Activated CD8-positive, alpha-beta memory T cell treated with anti-CD3 and anti-CD28 coated beads, Interleukin-2, amount 50 U/mL, for 4 hours (primary cell): Measurements from ENCODE around the gene SLC35B1.

Experiments used
- DNase-seq: peaks from one replicate; pipeline ENCODE4 v3.0.0-alpha.2; 2020

Gene SLC35B1

DNA sequence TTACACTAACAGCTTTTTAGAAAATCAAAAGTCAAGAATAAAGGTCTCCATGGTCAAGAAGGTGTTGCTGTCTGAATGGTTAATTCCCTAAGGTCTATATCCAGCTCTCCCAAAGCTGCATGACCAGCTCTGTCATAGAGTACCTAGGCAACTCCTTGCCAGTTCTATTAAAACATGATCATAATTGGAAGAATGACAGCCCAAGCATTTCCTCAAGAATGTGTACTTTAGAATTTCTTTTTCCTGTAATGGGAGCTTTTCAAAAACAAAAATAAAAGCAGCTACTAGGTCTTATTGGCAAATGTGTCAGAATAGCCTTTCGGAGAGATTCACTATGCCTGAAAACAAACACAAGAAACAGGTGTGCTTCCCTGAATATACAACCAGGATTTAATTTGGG is 37.8 kb downstream of the SLC35B1 start:
- no peak for DNase-seq

- no peak for DNase-seq
These were observed 39.9 kb downstream of the SLC35B1 start for GRCh38 chr17:49667854-49668253.

GRCh38 chr17:49664706-49665211 is 43.0 kb downstream of the SLC35B1 start:
- no peak for DNase-seq

DNA sequence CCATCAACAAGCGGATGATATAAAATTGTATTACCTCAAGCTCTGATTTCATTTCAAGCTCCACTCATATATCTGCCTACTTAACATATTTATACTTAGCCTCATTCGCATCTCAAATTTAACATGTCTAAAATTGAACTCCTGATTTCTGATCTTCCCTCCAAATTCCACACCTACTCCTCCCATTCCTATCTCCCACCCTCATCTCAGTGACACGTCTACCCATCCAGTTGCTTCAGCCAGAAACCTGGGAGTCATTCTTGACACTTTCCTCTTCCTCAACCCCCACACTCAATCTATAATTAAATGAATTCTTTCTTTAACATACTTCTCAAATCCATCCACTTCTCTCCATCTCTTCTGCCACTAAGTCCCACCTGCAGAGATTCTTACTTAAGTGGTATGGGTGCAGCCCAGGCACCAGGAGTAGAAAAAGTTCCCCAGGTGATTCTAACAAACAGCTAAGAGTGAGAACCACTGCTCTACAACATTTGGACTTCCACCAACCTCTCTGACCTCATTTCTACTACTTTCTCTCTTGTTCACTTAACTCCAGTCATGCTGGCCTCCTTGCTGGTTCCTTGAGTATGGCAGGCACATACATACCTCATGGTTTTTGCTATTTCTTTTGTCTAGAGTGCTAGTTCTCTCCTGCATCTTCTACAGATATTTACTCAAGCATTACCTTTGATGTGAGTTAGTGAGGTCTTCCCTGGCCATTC is 47.9 kb downstream of the SLC35B1 start:
- DNase-seq, result no peak

DNA sequence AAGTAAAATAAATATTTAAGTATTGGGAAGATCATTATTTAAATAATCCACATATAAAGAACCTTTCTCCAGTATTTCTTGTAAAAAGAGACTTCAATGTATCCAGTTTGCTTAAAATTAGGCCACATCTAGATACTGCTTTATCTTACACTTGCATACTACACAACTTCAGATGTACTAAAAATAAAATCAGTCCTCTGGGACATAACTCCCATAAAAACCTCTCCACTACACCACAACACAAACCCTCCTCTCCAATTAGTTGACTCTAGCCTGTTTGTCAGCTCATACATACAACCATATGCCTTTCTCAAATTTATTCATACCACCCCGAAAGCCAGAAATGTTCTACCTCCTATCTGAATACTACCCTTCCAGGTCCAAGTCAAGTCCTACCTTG is 51.5 kb downstream of the SLC35B1 start:
- DNase-seq, result no peak
